ENCODE data around the gene MAT2A.
"Not testable (repeated sequence)": the region's sequence is repeated elsewhere in the genome, so short reads cannot be mapped to it uniquely, and the experiment has no call there.

MAT2A gene

GRCh38 chr2:85579266-85579935, 40.4 kb downstream of the MAT2A start:
- DNase-seq (ENCODE audit: low read depth, low spot score): peak; percentile 80

- DNase-seq (ENCODE audit: low read depth, low spot score): no peak
These were observed 41.2 kb downstream of the MAT2A start for GRCh38 chr2:85580206-85580605.

GRCh38 chr2:85582492-85582891, 43.5 kb downstream of the MAT2A start:
- DNase-seq (ENCODE audit: low read depth, low spot score): no peak

- no peak for DNase-seq (ENCODE audit: low read depth, low spot score)
These were observed 44.8 kb downstream of the MAT2A start for GRCh38 chr2:85583667-85584353.

GRCh38 chr2:85584354-85584856, 45.4 kb downstream of the MAT2A start, which contains the start of gene VAMP5:
Gene VAMP5 (plus strand): TSS chr2:85584431. CDS start chr2:85584491, 60 bp downstream.
- no peak for DNase-seq (ENCODE audit: low read depth, low spot score)

DNA sequence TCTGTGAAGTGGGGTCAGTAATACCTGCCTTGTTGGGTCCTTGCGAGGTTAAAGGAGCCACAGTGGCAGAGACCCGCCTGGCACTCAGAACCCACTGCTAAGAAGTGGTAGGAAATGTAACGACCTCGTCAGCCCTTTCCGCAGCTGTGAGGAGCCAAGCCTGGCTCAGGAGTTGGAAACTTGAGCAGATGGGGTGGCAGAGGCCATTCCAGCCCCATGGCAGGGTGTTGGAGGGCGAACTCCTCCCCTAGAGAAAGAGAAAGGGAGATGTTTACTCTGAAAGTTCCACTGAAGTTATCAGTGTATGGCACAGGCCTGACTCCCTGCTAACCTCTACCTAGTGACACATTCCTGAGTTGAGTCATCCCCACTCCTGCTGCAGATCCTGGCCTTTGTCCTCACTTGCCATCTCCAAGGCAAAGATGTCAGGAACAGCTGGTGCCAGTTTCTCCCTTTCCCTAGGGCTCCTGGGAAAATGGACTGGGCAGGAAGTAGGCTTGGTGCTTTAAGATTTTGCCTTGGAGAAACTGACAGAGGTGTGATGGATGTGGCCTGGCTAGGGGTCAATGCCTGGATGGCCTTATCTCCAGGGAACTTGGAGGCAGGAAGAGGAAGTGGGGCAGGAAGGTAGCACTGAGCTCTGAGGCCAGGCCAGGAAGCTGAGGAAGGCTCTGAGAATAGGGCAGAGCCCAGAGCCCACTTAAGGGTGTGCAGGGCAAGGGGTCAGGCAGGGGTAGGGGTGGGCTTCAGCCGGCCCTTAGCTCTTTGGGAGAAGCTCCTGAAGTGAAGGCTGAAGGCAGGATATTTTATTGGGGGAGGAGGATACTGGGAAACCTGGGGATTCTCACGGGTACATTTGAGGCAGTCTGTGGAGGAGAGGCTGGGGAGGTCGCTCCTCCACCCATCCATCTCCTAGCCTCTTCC, 46.2 kb downstream of the MAT2A start:
- DNase-seq (ENCODE audit: low read depth, low spot score): no peak

DNA sequence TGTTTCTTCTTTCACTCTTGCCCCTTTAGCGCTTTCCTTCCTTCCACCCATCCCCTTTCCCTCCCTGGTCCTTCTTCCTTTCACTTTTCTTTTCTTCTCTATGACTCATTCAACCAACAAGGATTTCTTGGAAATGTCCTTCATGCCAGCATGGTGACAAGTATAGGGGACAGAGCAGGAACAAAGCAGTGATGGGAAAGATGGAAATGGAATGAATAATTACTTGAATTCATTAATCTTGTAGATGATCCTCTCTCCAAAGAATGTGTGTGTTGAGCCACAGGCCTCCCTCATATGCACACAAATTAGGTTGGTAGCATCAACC, 46.8 kb downstream of the MAT2A start:
- DNase-seq (ENCODE audit: low read depth, low spot score): no peak

DNA sequence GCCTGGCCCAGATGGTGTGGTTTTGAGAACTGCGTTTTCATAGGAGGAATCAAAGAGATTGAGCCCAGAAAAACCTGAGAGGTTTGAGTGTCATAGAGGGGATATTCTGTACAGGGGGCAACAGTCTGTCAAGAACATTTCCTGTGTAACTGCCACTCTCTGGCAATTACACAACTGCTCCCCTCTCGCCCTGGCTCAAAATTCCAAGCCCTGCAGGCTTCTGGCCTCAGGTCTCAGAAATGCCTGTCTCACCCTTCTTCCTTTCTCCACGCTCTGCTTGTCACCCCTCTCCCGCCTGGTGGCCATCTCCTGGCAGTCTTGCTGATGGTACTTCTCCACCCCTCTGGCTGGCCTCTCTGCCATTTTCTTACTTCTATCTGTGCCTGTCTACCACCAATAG, 49.3 kb downstream of the MAT2A start:
- DNase-seq (ENCODE audit: low read depth, low spot score): no peak

GRCh38 chr2:85588645-85589044, 49.7 kb downstream of the MAT2A start:
- DNase-seq (ENCODE audit: low read depth, low spot score): no peak

- DNase-seq (ENCODE audit: low read depth, low spot score): no peak
These were observed 50.2 kb downstream of the MAT2A start for GRCh38 chr2:85589181-85589580.

GRCh38 chr2:85589982-85590791, 51.2 kb downstream of the MAT2A start:
- DNase-seq (ENCODE audit: low read depth, low spot score): peak; percentile 100

GRCh38 chr2:85590950-85591349, 52.0 kb downstream of the MAT2A start:
- no peak for DNase-seq (ENCODE audit: low read depth, low spot score)

GRCh38 chr2:85591563-85591962, 52.6 kb downstream of the MAT2A start:
- no peak for DNase-seq (ENCODE audit: low read depth, low spot score)

- not testable (repeated sequence) for DNase-seq (ENCODE audit: low read depth, low spot score)
These were observed 53.3 kb downstream of the MAT2A start for GRCh38 chr2:85592299-85592698.

GRCh38 chr2:85593023-85593422, 54.1 kb downstream of the MAT2A start:
- no peak for DNase-seq (ENCODE audit: low read depth, low spot score)
